Lower lobe of right lung (tissue), 2 donors: Measurements from ENCODE around the gene FIG4. TPM values are rescaled to one million over a fixed set of nuclear protein-coding genes. Genes with fewer than 3 reads are reported as not detected.

Experiments
- ATAC-seq, 2 donors: fragments of 200-7000 bp; cut with Tn5 transposase; one replicate each; pipeline ENCODE4 v1.9.1; 2020 to 2022; ENCODE audit warnings: mild to moderate bottlenecking in 2 of 2, moderate library complexity in 2 of 2
- DNase-seq: peaks from one replicate; pipeline ENCODE4 v3.0.0-alpha.2; 2020
- H3K27ac ChIP-seq: fragments of 200-600 bp; one replicate; pipeline ENCODE4 v1.8.0; 2022
- H3K27me3 ChIP-seq: fragments of 200-600 bp; one replicate; pipeline ENCODE4 v1.8.0; 2022; ENCODE audit warnings: low read depth
- H3K36me3 ChIP-seq: fragments of 200-600 bp; one replicate; pipeline ENCODE4 v1.8.0; 2022; ENCODE audit warnings: mild to moderate bottlenecking
- H3K4me1 ChIP-seq: fragments of 200-600 bp; one replicate; pipeline ENCODE4 v1.8.0; 2022
- H3K4me3 ChIP-seq: fragments of 200-600 bp; one replicate; pipeline ENCODE4 v1.8.0; 2022; ENCODE audit warnings: mild to moderate bottlenecking
- H3K9me3 ChIP-seq: fragments of 200-600 bp; one replicate; pipeline ENCODE4 v1.8.0; 2022
- CTCF ChIP-seq: fragments of 200-600 bp; IDR thresholded peaks from one replicate; pipeline ENCODE4 v1.8.0; 2022; ENCODE audit warnings: antibody characterized with exemption, mild to moderate bottlenecking
- intact Hi-C: fragments of 100-400 bp; cut with DNase I; formaldehyde crosslinking; loops from one replicate; pipeline ENCODE4 v1.11.0; 2022
- total RNA-seq: library from RNA; stranded (reverse); fragmentation: NEBNext Ultra II Directional; extraction: Animal tissue kit (Norgen Biotek cat#: 25700); gene quantifications from one replicate; pipeline ENCODE4 v1.2.1, GENCODE V29; 2021
- donor health status: DM: no; HTN: yes; CAD: no; lungs with severe emphysema.

The FIG4 gene
- total RNA-seq, 1 donor from 2014 or later, result 44.5 TPM

GRCh38 chr6:109791301-109791700 lies 100.2 kb downstream of the FIG4 start:
- intact Hi-C loops, result no loop called here
- H3K4me3 ChIP-seq, result no peak overlapping the region
- H3K27me3 ChIP-seq, result no peaks in the 10 kb centered on the region
- no peak for TF ChIP-seq CTCF
- peaks cover 12% of the 10 kb centered on the region for H3K4me1 ChIP-seq
- H3K9me3 ChIP-seq, result no peaks in the 10 kb centered on the region
- H3K27ac ChIP-seq, result no peak overlapping the region
- ATAC-seq (no peak), DNase-seq (no peak)
- H3K36me3 ChIP-seq, result peaks cover 33% of the 10 kb centered on the region

GRCh38 chr6:109793021-109793420 lies 101.9 kb downstream of the FIG4 start:
- Histone ChIP-seq H3K27me3 (no peaks in the 10 kb centered on the region), H3K9me3 (no peaks in the 10 kb centered on the region), H3K27ac (peak overlapping the region; percentile 4), H3K4me3 (no peak overlapping the region), H3K4me1 (peaks cover 12% of the 10 kb centered on the region), H3K36me3 (peaks cover 37% of the 10 kb centered on the region)
- intact Hi-C loops, result no loop called here
- no peak for TF ChIP-seq CTCF
- DNase-seq (no peak), ATAC-seq (no peak)

- intact Hi-C loops, result no loop called here
- no peak for DNase-seq
- TF ChIP-seq CTCF, result no peak
- H3K27me3 ChIP-seq, result no peaks in the 10 kb centered on the region
- ATAC-seq, result peak; percentile 90 to 95
- H3K4me3 ChIP-seq, result no peak overlapping the region
- no peaks in the 10 kb centered on the region for H3K9me3 ChIP-seq
- peaks cover 12% of the 10 kb centered on the region for H3K4me1 ChIP-seq
- peaks cover 37% of the 10 kb centered on the region for H3K36me3 ChIP-seq
- H3K27ac ChIP-seq, result peak overlapping the region; percentile 26
These were observed 102.7 kb downstream of the FIG4 start for GRCh38 chr6:109793792-109794191.

- H3K27me3 ChIP-seq, result no peaks in the 10 kb centered on the region
- DNase-seq (no peak), ATAC-seq (peak; percentile 21 to 30)
- no peak for TF ChIP-seq CTCF
- no peaks in the 10 kb centered on the region for H3K9me3 ChIP-seq
- H3K27ac ChIP-seq, result peak overlapping the region; percentile 26
- H3K4me3 ChIP-seq, result no peak overlapping the region
- H3K36me3 ChIP-seq, result peaks cover 42% of the 10 kb centered on the region
- peaks cover 12% of the 10 kb centered on the region for H3K4me1 ChIP-seq
- intact Hi-C loops, result no loop called here
These were observed 103.3 kb downstream of the FIG4 start for GRCh38 chr6:109794201-109794923.

DNA sequence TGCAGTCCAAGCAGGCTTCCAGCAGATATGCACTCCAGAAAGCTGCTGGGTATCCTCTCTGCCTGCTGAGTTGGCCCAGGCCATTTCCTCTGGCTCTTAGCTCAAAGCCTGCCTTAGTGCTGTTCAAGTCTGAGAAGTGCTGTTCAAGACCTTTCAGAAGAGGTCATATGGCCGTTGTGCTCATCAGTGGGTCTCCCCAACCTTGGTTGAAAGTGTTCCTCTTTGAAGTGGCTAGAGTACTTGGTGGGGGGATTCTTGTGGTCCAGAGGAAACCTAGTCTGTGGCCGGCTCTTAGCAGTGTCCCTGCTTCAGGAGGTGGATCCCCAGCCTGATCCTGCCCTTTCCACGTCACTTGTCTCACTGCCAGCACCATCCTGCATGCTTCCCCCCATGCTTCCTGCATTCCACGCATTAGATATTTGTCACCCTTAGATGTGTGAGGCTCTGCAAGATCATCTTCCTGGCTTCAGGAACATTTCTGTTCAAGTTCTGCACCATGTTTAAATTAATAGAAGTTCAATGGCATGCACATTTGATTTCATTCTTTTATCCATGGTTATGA lies 105.0 kb downstream of the FIG4 start:
- no peak for ATAC-seq
- H3K27ac ChIP-seq, result no peak overlapping the region
- intact Hi-C loops, result no loop called here
- H3K36me3 ChIP-seq, result peaks cover 45% of the 10 kb centered on the region
- H3K4me1 ChIP-seq, result peaks cover 12% of the 10 kb centered on the region
- H3K9me3 ChIP-seq, result no peaks in the 10 kb centered on the region
- no peak for TF ChIP-seq CTCF
- DNase-seq, result no peak
- no peaks in the 10 kb centered on the region for H3K27me3 ChIP-seq
- no peak overlapping the region for H3K4me3 ChIP-seq
